HepG2 (cell line): ENCODE results near the gene SIGLEC8. TPM values are rescaled to one million over a fixed set of nuclear protein-coding genes. Genes with fewer than 3 reads are reported as not detected.

Experiments
- AGO1 ChIP-seq: fragments of 200-400 bp; formaldehyde crosslinking; IDR thresholded peaks from 2 replicates; pipeline ENCODE4 v1.6.1; 2017; ENCODE audit warnings: mild to moderate bottlenecking, low read depth, low read length, moderate library complexity; ENCODE audit not compliant: poor library complexity, severe bottlenecking
- GATAD1 ChIP-seq: IDR thresholded peaks from 2 replicates; pipeline ENCODE4 v1.6.1; 2016; ENCODE audit warnings: missing genetic modification reagents, missing compliant biosample characterization
- ISL2 ChIP-seq: sonication (generic); formaldehyde crosslinking; IDR thresholded peaks from 2 replicates; pipeline ENCODE4 v1.5.0; 2020; ENCODE audit warnings: missing genetic modification reagents
- JARID2 ChIP-seq: sonication (generic); formaldehyde crosslinking; IDR thresholded peaks from 2 replicates; pipeline ENCODE4 v1.8.1; 2023; ENCODE audit warnings: missing genetic modification reagents, inconsistent platforms; ENCODE audit not compliant: insufficient replicate concordance
- MXD4 ChIP-seq: IDR thresholded peaks from 2 replicates; pipeline ENCODE4 v1.6.1; 2016; ENCODE audit warnings: mild to moderate bottlenecking, missing biosample characterization, missing genetic modification reagents
- NAIF1 ChIP-seq: sonication (generic); formaldehyde crosslinking; IDR thresholded peaks from 2 replicates; pipeline ENCODE4 v1.5.0; 2020; ENCODE audit warnings: mild to moderate bottlenecking, missing genetic modification reagents, borderline replicate concordance
- PAX8 ChIP-seq: sonication (generic); formaldehyde crosslinking; IDR thresholded peaks from 2 replicates; pipeline ENCODE4 v1.8.0; 2022; ENCODE audit warnings: mild to moderate bottlenecking, missing genetic modification reagents, borderline replicate concordance
- SKI ChIP-seq: fragments of 450-650 bp; IDR thresholded peaks from one replicate; pipeline ENCODE4 v1.6.1; 2018; ENCODE audit warnings: mild to moderate bottlenecking; ENCODE audit not compliant: partially characterized antibody
- ZNF232 ChIP-seq: sonication (generic); formaldehyde crosslinking; IDR thresholded peaks from 2 replicates; pipeline ENCODE4 v1.4.0; 2020; ENCODE audit warnings: missing genetic modification reagents, borderline replicate concordance
- ZNF556 ChIP-seq: sonication (generic); formaldehyde crosslinking; IDR thresholded peaks from 2 replicates; pipeline ENCODE4 v1.4.0; 2020; ENCODE audit warnings: mild to moderate bottlenecking, missing genetic modification reagents, borderline replicate concordance
- ZNF569 ChIP-seq: sonication (generic); formaldehyde crosslinking; IDR thresholded peaks from 2 replicates; pipeline ENCODE4 v1.5.0; 2020; ENCODE audit warnings: mild to moderate bottlenecking, missing genetic modification reagents, moderate library complexity, borderline replicate concordance
- ZSCAN12 ChIP-seq: sonication (generic); formaldehyde crosslinking; IDR thresholded peaks from 2 replicates; pipeline ENCODE4 v1.9.0; 2021; ENCODE audit warnings: mild to moderate bottlenecking, missing genetic modification reagents
- polyA plus RNA-seq, 8 experiments: library from polyadenylated mRNA; depleted of rRNA in 3 of 8; stranded (reverse) in 7 of 8; unstranded in 1 of 8; fragments of >200 nt; fragmentation: Illumina TruSeq in 4 of 8; extraction: Trizol in 4 of 8; gene quantifications; 2 replicates each; pipeline versions ENCODE4 v1.2.1 to v1.2.3, GENCODE V29; 2011 to 2016; ENCODE audit warnings: low read depth in 4 of 8, missing spikeins in 1 of 8, mixed read lengths in 1 of 8; ENCODE audit not compliant: insufficient read depth in 1 of 8
- total RNA-seq, 5 experiments: library from RNA; depleted of rRNA; stranded (reverse); fragments of >200 nt; fragmentation: Illumina TruSeq; extraction: Trizol; gene quantifications; 2 replicates each; pipeline ENCODE4 v1.2.3, GENCODE V29; 2016; ENCODE audit warnings: low read depth in 1 of 5
- TF ChIP-seq, protein P1 (sequence below): sonication (generic); formaldehyde crosslinking; IDR thresholded peaks from 2 replicates; pipeline ENCODE4 v1.9.0; 2022; ENCODE audit warnings: low read depth, missing genetic modification reagents
- TF ChIP-seq, protein P2 (sequence below): IDR thresholded peaks from 2 replicates; pipeline ENCODE4 v1.6.1; 2016; ENCODE audit warnings: control low read depth
- TF ChIP-seq, protein P3 (sequence below): sonication (generic); formaldehyde crosslinking; IDR thresholded peaks from 2 replicates; pipeline ENCODE4 v1.5.0; 2020; ENCODE audit warnings: mild to moderate bottlenecking, missing genetic modification reagents, moderate library complexity
- TF ChIP-seq, protein P4 (sequence below): sonication (generic); formaldehyde crosslinking; IDR thresholded peaks from 2 replicates; pipeline ENCODE4 v1.4.0; 2020; ENCODE audit warnings: missing genetic modification reagents
- TF ChIP-seq, protein P5 (sequence below): sonication (generic); formaldehyde crosslinking; IDR thresholded peaks from 2 replicates; pipeline ENCODE4 v1.4.0; 2020; ENCODE audit warnings: mild to moderate bottlenecking, missing genetic modification reagents

The SIGLEC8 gene
- total and polyA plus RNA-seq, 2 of the 13 experiments (the other 11 are each of a cell fraction or from before 2014, with no cell fraction given), result not detected

DNA sequence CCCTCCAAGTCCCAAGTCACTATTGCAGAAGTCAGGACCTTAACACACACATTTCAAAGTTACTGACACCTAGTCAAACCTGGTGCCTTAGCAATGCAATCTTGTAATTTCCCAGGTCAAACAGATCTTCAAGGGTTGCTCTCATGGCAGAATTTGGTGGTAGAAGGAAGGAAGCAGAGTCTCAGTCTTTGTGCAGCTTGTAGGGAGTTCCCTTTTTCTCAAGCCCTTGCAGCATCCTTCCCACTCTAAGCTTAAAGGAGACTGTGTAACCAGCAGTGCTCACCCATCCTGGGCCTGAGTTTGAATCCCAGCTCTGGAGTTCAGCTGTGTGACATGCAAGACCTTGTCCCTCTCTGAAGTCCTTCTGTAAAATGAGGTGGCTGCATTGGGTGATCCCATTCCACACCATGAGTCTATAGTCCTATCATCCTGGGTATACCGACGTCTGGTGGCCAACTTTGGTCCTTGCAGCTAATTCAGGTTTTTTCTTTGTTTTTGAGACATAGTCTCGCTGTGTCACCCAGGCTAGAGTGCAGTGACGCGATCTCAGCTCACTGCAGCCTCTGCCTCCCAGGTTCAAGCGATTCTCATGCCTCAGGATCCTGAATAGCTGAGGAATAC, 50.6 kb downstream of the SIGLEC8 start (continued):
- TF ChIP-seq, protein P1, sequence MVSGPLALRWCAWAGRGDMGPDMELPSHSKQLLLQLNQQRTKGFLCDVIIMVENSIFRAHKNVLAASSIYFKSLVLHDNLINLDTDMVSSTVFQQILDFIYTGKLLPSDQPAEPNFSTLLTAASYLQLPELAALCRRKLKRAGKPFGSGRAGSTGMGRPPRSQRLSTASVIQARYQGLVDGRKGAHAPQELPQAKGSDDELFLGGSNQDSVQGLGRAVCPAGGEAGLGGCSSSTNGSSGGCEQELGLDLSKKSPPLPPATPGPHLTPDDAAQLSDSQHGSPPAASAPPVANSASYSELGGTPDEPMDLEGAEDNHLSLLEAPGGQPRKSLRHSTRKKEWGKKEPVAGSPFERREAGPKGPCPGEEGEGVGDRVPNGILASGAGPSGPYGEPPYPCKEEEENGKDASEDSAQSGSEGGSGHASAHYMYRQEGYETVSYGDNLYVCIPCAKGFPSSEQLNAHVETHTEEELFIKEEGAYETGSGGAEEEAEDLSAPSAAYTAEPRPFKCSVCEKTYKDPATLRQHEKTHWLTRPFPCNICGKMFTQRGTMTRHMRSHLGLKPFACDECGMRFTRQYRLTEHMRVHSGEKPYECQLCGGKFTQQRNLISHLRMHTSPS (CRISPR knock-in tag), result no peak
- no peak for TF ChIP-seq ZNF569 (CRISPR knock-in tag)
- no peak for TF ChIP-seq JARID2 (CRISPR knock-in tag)
- TF ChIP-seq, protein P2, sequence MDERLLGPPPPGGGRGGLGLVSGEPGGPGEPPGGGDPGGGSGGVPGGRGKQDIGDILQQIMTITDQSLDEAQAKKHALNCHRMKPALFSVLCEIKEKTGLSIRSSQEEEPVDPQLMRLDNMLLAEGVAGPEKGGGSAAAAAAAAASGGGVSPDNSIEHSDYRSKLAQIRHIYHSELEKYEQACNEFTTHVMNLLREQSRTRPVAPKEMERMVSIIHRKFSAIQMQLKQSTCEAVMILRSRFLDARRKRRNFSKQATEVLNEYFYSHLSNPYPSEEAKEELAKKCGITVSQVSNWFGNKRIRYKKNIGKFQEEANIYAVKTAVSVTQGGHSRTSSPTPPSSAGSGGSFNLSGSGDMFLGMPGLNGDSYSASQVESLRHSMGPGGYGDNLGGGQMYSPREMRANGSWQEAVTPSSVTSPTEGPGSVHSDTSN, result no peak
- no peak for TF ChIP-seq AGO1
- no peak for TF ChIP-seq GATAD1 (CRISPR knock-in tag)
- TF ChIP-seq, protein P3, sequence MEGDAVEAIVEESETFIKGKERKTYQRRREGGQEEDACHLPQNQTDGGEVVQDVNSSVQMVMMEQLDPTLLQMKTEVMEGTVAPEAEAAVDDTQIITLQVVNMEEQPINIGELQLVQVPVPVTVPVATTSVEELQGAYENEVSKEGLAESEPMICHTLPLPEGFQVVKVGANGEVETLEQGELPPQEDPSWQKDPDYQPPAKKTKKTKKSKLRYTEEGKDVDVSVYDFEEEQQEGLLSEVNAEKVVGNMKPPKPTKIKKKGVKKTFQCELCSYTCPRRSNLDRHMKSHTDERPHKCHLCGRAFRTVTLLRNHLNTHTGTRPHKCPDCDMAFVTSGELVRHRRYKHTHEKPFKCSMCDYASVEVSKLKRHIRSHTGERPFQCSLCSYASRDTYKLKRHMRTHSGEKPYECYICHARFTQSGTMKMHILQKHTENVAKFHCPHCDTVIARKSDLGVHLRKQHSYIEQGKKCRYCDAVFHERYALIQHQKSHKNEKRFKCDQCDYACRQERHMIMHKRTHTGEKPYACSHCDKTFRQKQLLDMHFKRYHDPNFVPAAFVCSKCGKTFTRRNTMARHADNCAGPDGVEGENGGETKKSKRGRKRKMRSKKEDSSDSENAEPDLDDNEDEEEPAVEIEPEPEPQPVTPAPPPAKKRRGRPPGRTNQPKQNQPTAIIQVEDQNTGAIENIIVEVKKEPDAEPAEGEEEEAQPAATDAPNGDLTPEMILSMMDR (CRISPR knock-in tag), result peak; percentile 85
- no peak for TF ChIP-seq ISL2 (CRISPR knock-in tag)
- no peak for TF ChIP-seq PAX8 (CRISPR knock-in tag)
- no peak for TF ChIP-seq NAIF1
- TF ChIP-seq, protein P4, sequence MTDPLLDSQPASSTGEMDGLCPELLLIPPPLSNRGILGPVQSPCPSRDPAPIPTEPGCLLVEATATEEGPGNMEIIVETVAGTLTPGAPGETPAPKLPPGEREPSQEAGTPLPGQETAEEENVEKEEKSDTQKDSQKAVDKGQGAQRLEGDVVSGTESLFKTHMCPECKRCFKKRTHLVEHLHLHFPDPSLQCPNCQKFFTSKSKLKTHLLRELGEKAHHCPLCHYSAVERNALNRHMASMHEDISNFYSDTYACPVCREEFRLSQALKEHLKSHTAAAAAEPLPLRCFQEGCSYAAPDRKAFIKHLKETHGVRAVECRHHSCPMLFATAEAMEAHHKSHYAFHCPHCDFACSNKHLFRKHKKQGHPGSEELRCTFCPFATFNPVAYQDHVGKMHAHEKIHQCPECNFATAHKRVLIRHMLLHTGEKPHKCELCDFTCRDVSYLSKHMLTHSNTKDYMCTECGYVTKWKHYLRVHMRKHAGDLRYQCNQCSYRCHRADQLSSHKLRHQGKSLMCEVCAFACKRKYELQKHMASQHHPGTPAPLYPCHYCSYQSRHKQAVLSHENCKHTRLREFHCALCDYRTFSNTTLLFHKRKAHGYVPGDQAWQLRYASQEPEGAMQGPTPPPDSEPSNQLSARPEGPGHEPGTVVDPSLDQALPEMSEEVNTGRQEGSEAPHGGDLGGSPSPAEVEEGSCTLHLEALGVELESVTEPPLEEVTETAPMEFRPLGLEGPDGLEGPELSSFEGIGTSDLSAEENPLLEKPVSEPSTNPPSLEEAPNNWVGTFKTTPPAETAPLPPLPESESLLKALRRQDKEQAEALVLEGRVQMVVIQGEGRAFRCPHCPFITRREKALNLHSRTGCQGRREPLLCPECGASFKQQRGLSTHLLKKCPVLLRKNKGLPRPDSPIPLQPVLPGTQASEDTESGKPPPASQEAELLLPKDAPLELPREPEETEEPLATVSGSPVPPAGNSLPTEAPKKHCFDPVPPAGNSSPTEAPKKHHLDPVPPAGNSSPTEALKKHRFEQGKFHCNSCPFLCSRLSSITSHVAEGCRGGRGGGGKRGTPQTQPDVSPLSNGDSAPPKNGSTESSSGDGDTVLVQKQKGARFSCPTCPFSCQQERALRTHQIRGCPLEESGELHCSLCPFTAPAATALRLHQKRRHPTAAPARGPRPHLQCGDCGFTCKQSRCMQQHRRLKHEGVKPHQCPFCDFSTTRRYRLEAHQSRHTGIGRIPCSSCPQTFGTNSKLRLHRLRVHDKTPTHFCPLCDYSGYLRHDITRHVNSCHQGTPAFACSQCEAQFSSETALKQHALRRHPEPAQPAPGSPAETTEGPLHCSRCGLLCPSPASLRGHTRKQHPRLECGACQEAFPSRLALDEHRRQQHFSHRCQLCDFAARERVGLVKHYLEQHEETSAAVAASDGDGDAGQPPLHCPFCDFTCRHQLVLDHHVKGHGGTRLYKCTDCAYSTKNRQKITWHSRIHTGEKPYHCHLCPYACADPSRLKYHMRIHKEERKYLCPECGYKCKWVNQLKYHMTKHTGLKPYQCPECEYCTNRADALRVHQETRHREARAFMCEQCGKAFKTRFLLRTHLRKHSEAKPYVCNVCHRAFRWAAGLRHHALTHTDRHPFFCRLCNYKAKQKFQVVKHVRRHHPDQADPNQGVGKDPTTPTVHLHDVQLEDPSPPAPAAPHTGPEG (CRISPR knock-in tag), result no peak
- TF ChIP-seq MXD4, result no peak
- no peak for TF ChIP-seq ZSCAN12 (CRISPR knock-in tag)
- TF ChIP-seq SKI, result no peak
- TF ChIP-seq ZNF556, result no peak
- no peak for TF ChIP-seq ZNF232 (CRISPR knock-in tag)
- TF ChIP-seq, protein P5, sequence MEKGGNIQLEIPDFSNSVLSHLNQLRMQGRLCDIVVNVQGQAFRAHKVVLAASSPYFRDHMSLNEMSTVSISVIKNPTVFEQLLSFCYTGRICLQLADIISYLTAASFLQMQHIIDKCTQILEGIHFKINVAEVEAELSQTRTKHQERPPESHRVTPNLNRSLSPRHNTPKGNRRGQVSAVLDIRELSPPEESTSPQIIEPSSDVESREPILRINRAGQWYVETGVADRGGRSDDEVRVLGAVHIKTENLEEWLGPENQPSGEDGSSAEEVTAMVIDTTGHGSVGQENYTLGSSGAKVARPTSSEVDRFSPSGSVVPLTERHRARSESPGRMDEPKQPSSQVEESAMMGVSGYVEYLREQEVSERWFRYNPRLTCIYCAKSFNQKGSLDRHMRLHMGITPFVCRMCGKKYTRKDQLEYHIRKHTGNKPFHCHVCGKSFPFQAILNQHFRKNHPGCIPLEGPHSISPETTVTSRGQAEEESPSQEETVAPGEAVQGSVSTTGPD (CRISPR knock-in tag), result no peak
